Progenitor cell of endocrine pancreas (in vitro differentiated cells): ENCODE data around the gene PHRF1. TPM values are rescaled to one million over a fixed set of nuclear protein-coding genes. Genes with fewer than 3 reads are reported as not detected.

ENCODE experiments used
- DNase-seq: peaks from one replicate; pipeline ENCODE4 v3.0.0; 2021; ENCODE audit warnings: low spot score; ENCODE audit not compliant: unreplicated experiment
- H3K27ac Mint-ChIP-seq: 2 replicates; pipeline ENCODE4 v1.8.0; 2021; ENCODE audit warnings: mild to moderate bottlenecking, moderate library complexity, mixed read lengths
- H3K27me3 Mint-ChIP-seq: 2 replicates; pipeline ENCODE4 v1.8.0; 2021; ENCODE audit warnings: mixed read lengths
- H3K36me3 Mint-ChIP-seq: 2 replicates; pipeline ENCODE4 v1.8.0; 2022; ENCODE audit warnings: mixed read lengths; ENCODE audit not compliant: insufficient read depth
- H3K4me1 Mint-ChIP-seq: 2 replicates; pipeline ENCODE4 v1.8.0; 2021; ENCODE audit warnings: low read depth, mixed read lengths
- H3K4me3 Mint-ChIP-seq: 2 replicates; pipeline ENCODE4 v1.8.0; 2021; ENCODE audit warnings: low read depth, mild to moderate bottlenecking, moderate library complexity, mixed read lengths
- H3K9me3 Mint-ChIP-seq: 2 replicates; pipeline ENCODE4 v1.8.0; 2021; ENCODE audit warnings: low read depth, mixed read lengths
- CTCF ChIP-seq: fragments of 200-600 bp; sonication (generic); IDR thresholded peaks from one replicate; pipeline ENCODE4 v1.5.0; 2021; ENCODE audit warnings: antibody characterized with exemption, mild to moderate bottlenecking; ENCODE audit not compliant: unreplicated experiment
- total RNA-seq: library from RNA; stranded (reverse); gene quantifications from 2 replicates; pipeline ENCODE4 v1.2.1, GENCODE V29; 2021

PHRF1 gene
- total RNA-seq, 1 donor from 2014 or later: 44.4 TPM

GRCh38 chr11:557328-558132, 18.7 kb upstream of the PHRF1 start:
- H3K4me3 Mint-ChIP-seq: no peak overlapping the region
- DNase-seq: no peak
- H3K27me3 Mint-ChIP-seq: peaks cover 14% of the 10 kb centered on the region

GRCh38 chr11:558503-558902, 17.8 kb upstream of the PHRF1 start:
- peaks cover 10% of the 10 kb centered on the region for H3K4me1 Mint-ChIP-seq
- no peak for TF ChIP-seq CTCF
- peaks cover 1% of the 10 kb centered on the region for H3K36me3 Mint-ChIP-seq
- H3K27ac Mint-ChIP-seq: no peak overlapping the region
- H3K9me3 Mint-ChIP-seq: no peaks in the 10 kb centered on the region
- H3K4me3 Mint-ChIP-seq: no peak overlapping the region
- H3K27me3 Mint-ChIP-seq: peaks cover 11% of the 10 kb centered on the region
- DNase-seq: no peak

More at GRCh38 chr11:557328-558132, 18.7 kb upstream of the PHRF1 start:
- TF ChIP-seq CTCF: no peak
- Mint-ChIP-seq H3K36me3 (no peaks in the 10 kb centered on the region), H3K27ac (no peak overlapping the region), H3K4me1 (peaks cover 10% of the 10 kb centered on the region), H3K9me3 (no peaks in the 10 kb centered on the region)

GRCh38 chr11:559020-559620, 17.1 kb upstream of the PHRF1 start:
- Mint-ChIP-seq H3K36me3 (peaks cover 3% of the 10 kb centered on the region), H3K27me3 (peaks cover 11% of the 10 kb centered on the region), H3K4me1 (peaks cover 10% of the 10 kb centered on the region), H3K9me3 (no peaks in the 10 kb centered on the region), H3K4me3 (no peak overlapping the region), H3K27ac (no peak overlapping the region)
- TF ChIP-seq CTCF: no peak
- no peak for DNase-seq

GRCh38 chr11:559712-560304, 16.5 kb upstream of the PHRF1 start:
- Mint-ChIP-seq H3K4me1 (peaks cover 10% of the 10 kb centered on the region), H3K36me3 (peaks cover 3% of the 10 kb centered on the region), H3K4me3 (peak overlapping the region; percentile 69), H3K27ac (peak overlapping the region; percentile 96), H3K9me3 (no peaks in the 10 kb centered on the region), H3K27me3 (peaks cover 11% of the 10 kb centered on the region)
- no peak for DNase-seq
- TF ChIP-seq CTCF: no peak

GRCh38 chr11:560305-561147, 15.7 kb upstream of the PHRF1 start, which contains the start of the genes LMNTD2 and RASSF7:
Gene LMNTD2, minus strand, starts transcription at chr11:560738. Its CDS starts 22 bp downstream, at chr11:560716.
Gene RASSF7, plus strand, starts transcription at chr11:560970. Its CDS starts 799 bp downstream, at chr11:561769.
- H3K36me3 Mint-ChIP-seq: peaks cover 3% of the 10 kb centered on the region
- peaks cover 11% of the 10 kb centered on the region for H3K27me3 Mint-ChIP-seq
- peaks cover 10% of the 10 kb centered on the region for H3K4me1 Mint-ChIP-seq
- no peak for TF ChIP-seq CTCF
- H3K4me3 Mint-ChIP-seq: peak within 1 kb of the TSS; percentile 88
- H3K9me3 Mint-ChIP-seq: no peaks in the 10 kb centered on the region
- H3K27ac Mint-ChIP-seq: peak within 1 kb of the TSS; percentile 96
- peak; percentile 97 for DNase-seq
